K562 (cell line): ENCODE results near the gene TMC1.

Experiments
- FOS ChIP-seq: IDR thresholded peaks from 3 replicates; pipeline ENCODE4 v1.6.1; 2011; ENCODE audit not compliant: insufficient read length; ENCODE audit errors: extremely low read depth
- HEY1 ChIP-seq: fragments of 250-450 bp; sonication (Bioruptor Pico); IDR thresholded peaks from 2 replicates; pipeline ENCODE4 v1.5.0; 2020; ENCODE audit warnings: mild to moderate bottlenecking, moderate library complexity, borderline replicate concordance
- POLR2A ChIP-seq: fragments of 450-650 bp; conservative IDR thresholded peaks from 2 replicates; pipeline ENCODE4 v1.6.1; 2016
- SP1 ChIP-seq: sonication (generic); formaldehyde crosslinking; IDR thresholded peaks from 2 replicates; pipeline ENCODE4 v1.8.1; 2022; ENCODE audit warnings: mild to moderate bottlenecking, missing genetic modification reagents
- ZNF12 ChIP-seq: sonication (generic); formaldehyde crosslinking; IDR thresholded peaks from 2 replicates; pipeline ENCODE4 v1.4.0; 2020; ENCODE audit warnings: mild to moderate bottlenecking, missing genetic modification reagents
- ZNF121 ChIP-seq: sonication (generic); formaldehyde crosslinking; conservative IDR thresholded peaks from 2 replicates; pipeline ENCODE4 v1.8.0; 2022; ENCODE audit warnings: missing genetic modification reagents
- ZNF445 ChIP-seq: fragments of 250-450 bp; sonication (Bioruptor Pico); IDR thresholded peaks from 2 replicates; pipeline ENCODE4 v1.4.0; 2020; ENCODE audit warnings: low read depth, mild to moderate bottlenecking, moderate library complexity
- ZNF695 ChIP-seq: fragments of 450-650 bp; formaldehyde crosslinking; IDR thresholded peaks from 2 replicates; pipeline ENCODE4 v1.4.0; 2020; ENCODE audit warnings: mild to moderate bottlenecking, moderate library complexity
- ZNF79 ChIP-seq: fragments of 250-450 bp; sonication (Bioruptor Pico); IDR thresholded peaks from 2 replicates; pipeline ENCODE4 v1.4.0; 2020; ENCODE audit warnings: low read depth, mild to moderate bottlenecking, moderate library complexity
- TF ChIP-seq, protein P1 (sequence below): fragments of 450-650 bp; formaldehyde crosslinking; IDR thresholded peaks from 2 replicates; pipeline ENCODE4 v1.4.0; 2020; ENCODE audit warnings: mild to moderate bottlenecking, moderate library complexity
- TF ChIP-seq, protein P2 (sequence below), 3 experiments: IDR thresholded peaks in 2 of 3; conservative IDR thresholded peaks in 1 of 3; 2 replicates each; pipeline ENCODE4 v1.5.1; 2011 to 2012; ENCODE audit warnings: low read length in 3 of 3, mild to moderate bottlenecking in 3 of 3, control low read depth in 2 of 3, improper control_type of control experiment in 1 of 3, inconsistent platforms in 1 of 3, low read depth in 1 of 3, mixed read lengths in 1 of 3, moderate library complexity in 1 of 3; ENCODE audit not compliant: insufficient read depth in 2 of 3

DNA sequence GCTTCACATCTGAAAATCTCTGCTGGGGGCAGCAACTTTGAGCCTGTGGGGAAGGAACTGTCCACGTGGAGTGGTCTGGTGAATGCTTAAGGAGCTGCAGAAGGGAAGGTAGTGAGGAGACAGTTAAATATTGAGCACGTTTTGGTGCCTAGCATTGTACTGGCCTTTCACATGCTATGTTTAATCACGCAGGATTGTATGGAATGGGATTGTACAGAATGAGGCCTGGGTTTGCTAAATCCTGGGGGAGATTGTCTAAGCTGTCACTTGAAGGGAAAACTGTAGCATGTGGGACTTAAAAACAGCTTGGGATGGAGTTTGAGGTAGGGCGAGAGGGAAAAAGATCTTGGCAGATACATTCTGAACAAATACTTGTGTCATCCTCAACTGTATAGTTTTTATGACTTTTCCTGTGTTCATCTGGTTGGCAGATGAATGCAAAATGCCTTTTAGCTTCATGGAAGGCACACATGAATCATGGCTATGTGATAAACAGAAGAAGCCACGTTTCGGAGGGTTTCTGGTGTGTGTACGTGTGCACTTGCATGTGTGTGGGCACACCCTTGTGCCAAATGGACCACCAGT is 106.6 kb downstream of the TMC1 start:
- TF ChIP-seq HEY1 (CRISPR knock-in tag) (no peak), ZNF695 (CRISPR knock-in tag) (no peak), ZNF12 (CRISPR knock-in tag) (no peak), POLR2A (no peak), ZNF445 (no peak), ZNF121 (no peak), ZNF79 (CRISPR knock-in tag) (no peak), FOS (no peak), SP1 (no peak)
- TF ChIP-seq, protein P1, sequence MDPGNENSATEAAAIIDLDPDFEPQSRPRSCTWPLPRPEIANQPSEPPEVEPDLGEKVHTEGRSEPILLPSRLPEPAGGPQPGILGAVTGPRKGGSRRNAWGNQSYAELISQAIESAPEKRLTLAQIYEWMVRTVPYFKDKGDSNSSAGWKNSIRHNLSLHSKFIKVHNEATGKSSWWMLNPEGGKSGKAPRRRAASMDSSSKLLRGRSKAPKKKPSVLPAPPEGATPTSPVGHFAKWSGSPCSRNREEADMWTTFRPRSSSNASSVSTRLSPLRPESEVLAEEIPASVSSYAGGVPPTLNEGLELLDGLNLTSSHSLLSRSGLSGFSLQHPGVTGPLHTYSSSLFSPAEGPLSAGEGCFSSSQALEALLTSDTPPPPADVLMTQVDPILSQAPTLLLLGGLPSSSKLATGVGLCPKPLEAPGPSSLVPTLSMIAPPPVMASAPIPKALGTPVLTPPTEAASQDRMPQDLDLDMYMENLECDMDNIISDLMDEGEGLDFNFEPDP (CRISPR knock-in tag): no peak
- TF ChIP-seq, protein P2, sequence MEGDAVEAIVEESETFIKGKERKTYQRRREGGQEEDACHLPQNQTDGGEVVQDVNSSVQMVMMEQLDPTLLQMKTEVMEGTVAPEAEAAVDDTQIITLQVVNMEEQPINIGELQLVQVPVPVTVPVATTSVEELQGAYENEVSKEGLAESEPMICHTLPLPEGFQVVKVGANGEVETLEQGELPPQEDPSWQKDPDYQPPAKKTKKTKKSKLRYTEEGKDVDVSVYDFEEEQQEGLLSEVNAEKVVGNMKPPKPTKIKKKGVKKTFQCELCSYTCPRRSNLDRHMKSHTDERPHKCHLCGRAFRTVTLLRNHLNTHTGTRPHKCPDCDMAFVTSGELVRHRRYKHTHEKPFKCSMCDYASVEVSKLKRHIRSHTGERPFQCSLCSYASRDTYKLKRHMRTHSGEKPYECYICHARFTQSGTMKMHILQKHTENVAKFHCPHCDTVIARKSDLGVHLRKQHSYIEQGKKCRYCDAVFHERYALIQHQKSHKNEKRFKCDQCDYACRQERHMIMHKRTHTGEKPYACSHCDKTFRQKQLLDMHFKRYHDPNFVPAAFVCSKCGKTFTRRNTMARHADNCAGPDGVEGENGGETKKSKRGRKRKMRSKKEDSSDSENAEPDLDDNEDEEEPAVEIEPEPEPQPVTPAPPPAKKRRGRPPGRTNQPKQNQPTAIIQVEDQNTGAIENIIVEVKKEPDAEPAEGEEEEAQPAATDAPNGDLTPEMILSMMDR (IDR thresholded peaks at IDR 0.05 in 2 of 3, conservative IDR thresholded peaks at IDR 0.05 in 1 of 3; ENCODE audit: insufficient read depth in 2 of 3, low read depth in 1 of 3, low read length in 3 of 3): no peak
